ENCODE data around the gene PCDHGB6. TPM values are rescaled to one million over a fixed set of nuclear protein-coding genes. Genes with fewer than 3 reads are reported as not detected.
A peak's percentile ranks its signal among the peaks of the same experiment; 100 is the strongest.

Gene PCDHGB6
- total RNA-seq, 1 donor from 2014 or later = 7.5 TPM

DNA sequence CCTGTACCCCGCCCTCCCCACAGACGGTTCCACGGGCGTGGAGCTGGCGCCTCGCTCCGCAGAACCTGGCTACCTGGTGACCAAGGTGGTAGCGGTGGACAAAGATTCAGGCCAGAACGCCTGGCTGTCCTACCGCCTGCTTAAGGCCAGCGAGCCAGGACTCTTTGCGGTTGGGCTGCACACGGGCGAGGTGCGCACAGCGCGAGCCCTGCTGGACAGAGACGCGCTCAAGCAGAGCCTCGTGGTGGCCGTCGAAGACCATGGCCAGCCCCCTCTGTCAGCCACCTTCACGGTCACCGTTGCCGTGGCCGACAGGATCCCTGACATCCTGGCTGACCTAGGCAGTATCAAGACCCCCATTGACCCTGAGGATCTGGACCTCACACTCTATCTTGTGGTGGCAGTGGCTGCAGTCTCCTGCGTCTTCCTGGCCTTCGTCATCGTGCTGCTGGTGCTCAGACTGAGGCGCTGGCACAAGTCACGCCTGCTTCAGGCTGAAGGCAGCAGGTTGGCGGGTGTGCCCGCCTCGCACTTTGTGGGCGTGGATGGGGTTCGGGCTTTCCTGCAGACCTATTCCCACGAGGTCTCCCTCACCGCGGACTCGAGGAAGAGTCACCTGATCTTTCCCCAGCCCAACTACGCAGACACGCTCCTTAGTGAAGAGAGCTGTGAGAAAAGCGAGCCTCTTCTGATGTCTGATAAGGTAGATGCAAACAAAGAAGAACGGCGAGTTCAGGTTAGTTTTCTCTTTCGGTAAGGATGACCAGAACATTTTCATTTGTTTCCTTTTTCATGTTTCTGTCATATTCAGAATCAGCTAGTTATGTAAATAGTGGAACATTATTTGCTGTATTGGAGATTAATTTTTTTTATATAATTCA, 41.6 kb upstream of the PCDHGB6 start:
- H3K4me1 ChIP-seq = no peaks in the 10 kb centered on the region
- DNase-seq (no peak), ATAC-seq (no peak)
- peaks cover 29% of the 10 kb centered on the region for H3K27me3 ChIP-seq
- intact Hi-C loops (cut with DNase I) = no loop called here
- H3K36me3 ChIP-seq = no peaks in the 10 kb centered on the region
- H3K27ac ChIP-seq = no peak overlapping the region
- peaks cover 19% of the 10 kb centered on the region for H3K9me3 ChIP-seq
- TF ChIP-seq, protein P1, sequence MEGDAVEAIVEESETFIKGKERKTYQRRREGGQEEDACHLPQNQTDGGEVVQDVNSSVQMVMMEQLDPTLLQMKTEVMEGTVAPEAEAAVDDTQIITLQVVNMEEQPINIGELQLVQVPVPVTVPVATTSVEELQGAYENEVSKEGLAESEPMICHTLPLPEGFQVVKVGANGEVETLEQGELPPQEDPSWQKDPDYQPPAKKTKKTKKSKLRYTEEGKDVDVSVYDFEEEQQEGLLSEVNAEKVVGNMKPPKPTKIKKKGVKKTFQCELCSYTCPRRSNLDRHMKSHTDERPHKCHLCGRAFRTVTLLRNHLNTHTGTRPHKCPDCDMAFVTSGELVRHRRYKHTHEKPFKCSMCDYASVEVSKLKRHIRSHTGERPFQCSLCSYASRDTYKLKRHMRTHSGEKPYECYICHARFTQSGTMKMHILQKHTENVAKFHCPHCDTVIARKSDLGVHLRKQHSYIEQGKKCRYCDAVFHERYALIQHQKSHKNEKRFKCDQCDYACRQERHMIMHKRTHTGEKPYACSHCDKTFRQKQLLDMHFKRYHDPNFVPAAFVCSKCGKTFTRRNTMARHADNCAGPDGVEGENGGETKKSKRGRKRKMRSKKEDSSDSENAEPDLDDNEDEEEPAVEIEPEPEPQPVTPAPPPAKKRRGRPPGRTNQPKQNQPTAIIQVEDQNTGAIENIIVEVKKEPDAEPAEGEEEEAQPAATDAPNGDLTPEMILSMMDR (IDR thresholded peaks at IDR 0.05) = no peak
- H3K4me3 ChIP-seq = no peak overlapping the region

DNA sequence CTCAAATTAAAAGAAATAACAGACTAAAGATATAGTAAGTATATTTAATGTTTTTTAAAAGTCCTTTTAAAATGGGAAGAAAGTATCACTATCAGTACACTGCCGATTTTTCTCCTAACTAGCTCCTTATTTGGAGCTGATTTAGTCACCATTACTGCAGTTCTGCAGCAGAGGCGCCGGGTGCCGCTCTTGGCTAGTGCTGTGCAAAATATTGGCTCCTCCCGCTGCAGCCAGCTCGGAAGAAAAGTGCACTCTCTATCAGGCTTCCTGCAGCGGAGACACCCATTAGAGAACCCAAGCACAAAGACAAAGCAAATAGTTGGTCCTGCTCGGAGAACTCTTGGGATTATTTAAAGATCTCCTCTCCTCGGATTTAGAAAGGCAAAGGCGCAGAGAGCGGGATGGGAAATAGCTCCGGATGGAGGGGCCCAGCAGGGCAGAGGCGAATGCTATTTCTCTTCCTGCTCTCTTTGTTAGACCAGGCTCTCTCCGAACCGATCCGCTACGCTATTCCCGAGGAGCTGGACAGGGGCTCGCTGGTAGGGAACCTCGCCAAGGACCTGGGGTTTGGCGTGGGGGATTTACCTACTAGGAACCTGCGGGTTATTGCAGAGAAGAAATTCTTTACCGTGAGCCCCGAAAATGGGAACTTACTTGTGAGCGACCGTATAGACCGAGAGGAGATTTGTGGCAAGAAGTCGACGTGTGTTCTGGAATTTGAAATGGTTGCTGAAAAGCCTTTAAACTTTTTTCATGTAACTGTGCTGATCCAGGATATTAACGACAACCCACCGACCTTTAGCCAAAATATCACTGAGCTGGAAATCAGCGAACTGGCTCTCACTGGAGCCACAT, 37.6 kb upstream of the PCDHGB6 start, which contains the start of gene PCDHGB3:
Gene PCDHGB3 (plus strand): TSS at position 249 of the 855 bp plus-strand sequence. CDS start 153 bp downstream, at position 402.
- TF ChIP-seq, protein P1 (IDR thresholded peaks at IDR 0.05) = peak; percentile 25
- intact Hi-C loops (cut with DNase I) = no loop called here
- H3K36me3 ChIP-seq = no peaks in the 10 kb centered on the region
- DNase-seq = no peak
- no peaks in the 10 kb centered on the region for H3K4me1 ChIP-seq
- H3K4me3 ChIP-seq = peak within 1 kb of the TSS; percentile 32
- peak; percentile 83 for ATAC-seq
- H3K27ac ChIP-seq = no peak within 1 kb of the TSS
- H3K9me3 ChIP-seq = peaks cover 27% of the 10 kb centered on the region
- H3K27me3 ChIP-seq = peaks cover 18% of the 10 kb centered on the region

DNA sequence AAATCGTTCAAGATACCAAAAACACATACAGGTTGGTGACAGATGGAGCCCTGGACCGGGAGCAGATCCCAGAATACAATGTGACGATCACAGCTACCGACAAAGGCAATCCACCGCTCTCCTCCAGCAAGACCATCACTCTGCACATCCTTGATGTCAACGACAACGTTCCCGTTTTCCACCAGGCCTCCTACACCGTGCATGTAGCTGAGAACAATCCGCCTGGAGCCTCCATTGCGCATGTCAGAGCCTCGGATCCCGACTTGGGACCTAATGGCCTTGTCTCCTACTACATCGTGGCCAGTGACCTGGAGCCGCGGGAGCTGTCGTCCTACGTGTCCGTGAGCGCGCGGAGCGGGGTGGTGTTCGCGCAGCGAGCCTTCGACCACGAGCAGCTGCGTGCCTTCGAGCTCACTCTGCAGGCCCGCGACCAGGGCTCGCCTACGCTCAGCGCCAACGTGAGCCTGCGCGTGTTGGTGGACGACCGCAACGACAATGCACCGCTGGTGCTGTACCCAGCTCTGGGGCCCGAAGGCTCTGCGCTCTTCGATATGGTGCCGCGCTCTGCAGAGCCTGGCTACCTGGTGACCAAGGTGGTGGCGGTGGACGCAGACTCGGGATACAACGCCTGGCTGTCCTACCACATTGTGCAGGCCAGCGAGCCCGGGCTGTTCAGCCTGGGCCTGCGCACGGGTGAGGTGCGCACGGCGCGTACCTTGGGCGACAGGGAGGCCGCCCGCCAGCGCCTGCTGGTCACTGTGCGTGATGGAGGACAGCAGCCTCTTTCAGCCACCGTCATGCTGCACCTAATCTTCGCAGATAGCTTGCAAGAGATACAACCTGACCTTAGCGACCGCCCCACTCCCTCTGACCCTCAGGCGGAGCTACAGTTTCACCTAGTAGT, 36.0 kb upstream of the PCDHGB6 start:
- TF ChIP-seq, protein P1 (IDR thresholded peaks at IDR 0.05) = no peak
- H3K27ac ChIP-seq = no peak overlapping the region
- H3K4me1 ChIP-seq = no peaks in the 10 kb centered on the region
- ATAC-seq (no peak), DNase-seq (no peak)
- H3K27me3 ChIP-seq = peaks cover 7% of the 10 kb centered on the region
- H3K4me3 ChIP-seq = no peak overlapping the region
- no peaks in the 10 kb centered on the region for H3K36me3 ChIP-seq
- peaks cover 30% of the 10 kb centered on the region for H3K9me3 ChIP-seq
- intact Hi-C loops (cut with DNase I) = no loop called here

DNA sequence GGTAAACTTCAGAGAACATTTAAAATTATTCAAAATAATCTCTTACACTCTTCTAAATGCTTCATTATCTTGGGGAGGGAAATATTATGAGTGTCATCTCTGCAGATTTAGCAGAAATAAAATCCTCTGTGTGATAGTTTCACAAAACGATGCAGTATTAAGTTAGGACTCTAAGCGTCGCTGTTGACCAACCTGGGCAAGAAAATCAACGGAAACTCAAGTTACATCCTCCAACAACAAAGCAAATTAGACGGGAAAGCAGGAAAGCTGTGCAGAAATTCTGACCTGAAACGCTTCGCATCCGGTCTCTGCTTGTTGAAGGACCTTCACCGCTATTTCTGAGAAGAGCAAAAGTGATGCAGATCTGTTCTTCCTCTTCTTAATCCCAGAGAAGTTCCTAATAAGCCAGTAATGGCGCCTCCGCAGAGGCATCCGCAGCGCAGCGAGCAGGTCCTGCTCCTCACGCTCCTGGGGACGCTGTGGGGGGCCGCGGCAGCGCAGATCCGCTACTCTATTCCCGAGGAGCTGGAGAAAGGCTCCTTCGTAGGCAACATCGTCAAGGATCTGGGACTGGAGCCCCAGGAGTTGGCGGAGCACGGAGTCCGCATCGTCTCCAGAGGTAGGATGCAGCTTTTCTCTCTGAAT, 34.0 kb upstream of the PCDHGB6 start, which contains the start of gene PCDHGA6:
Gene PCDHGA6 (plus strand): TSS at position 219 of the 645 bp plus-strand sequence. CDS start 193 bp downstream, at position 412.
- TF ChIP-seq, protein P1 (IDR thresholded peaks at IDR 0.05) = peak; percentile 41
- no peak within 1 kb of the TSS for H3K27ac ChIP-seq
- H3K27me3 ChIP-seq = peaks cover 7% of the 10 kb centered on the region
- ATAC-seq = no peak
- H3K9me3 ChIP-seq = peaks cover 36% of the 10 kb centered on the region
- intact Hi-C loops (cut with DNase I) = no loop called here
- H3K4me3 ChIP-seq = no peak within 1 kb of the TSS
- H3K4me1 ChIP-seq = no peaks in the 10 kb centered on the region
- no peaks in the 10 kb centered on the region for H3K36me3 ChIP-seq
- no peak for DNase-seq

Measured in upper lobe of right lung (tissue), 1 donor.